Glutamatergic neuron (in vitro differentiated cells): ENCODE data around the gene IFNAR2. TPM values are rescaled to one million over a fixed set of nuclear protein-coding genes. Genes with fewer than 3 reads are reported as not detected.

Experiments
- DNase-seq: peaks from one replicate; pipeline ENCODE4 v3.0.0; 2022
- H3K27ac Mint-ChIP-seq: one replicate; pipeline ENCODE4 v1.8.0; 2020; ENCODE audit warnings: mild to moderate bottlenecking, mixed read lengths, inconsistent platforms; ENCODE audit not compliant: unreplicated experiment
- H3K27me3 Mint-ChIP-seq: one replicate; pipeline ENCODE4 v1.8.0; 2020; ENCODE audit warnings: mild to moderate bottlenecking, moderate library complexity, mixed read lengths, inconsistent platforms; ENCODE audit not compliant: unreplicated experiment
- H3K36me3 Mint-ChIP-seq: one replicate; pipeline ENCODE4 v1.8.0; 2020; ENCODE audit warnings: mild to moderate bottlenecking, mixed read lengths, inconsistent platforms; ENCODE audit not compliant: unreplicated experiment
- H3K4me1 Mint-ChIP-seq: one replicate; pipeline ENCODE4 v1.8.0; 2020; ENCODE audit warnings: mild to moderate bottlenecking, low read depth, mixed read lengths, inconsistent platforms; ENCODE audit not compliant: unreplicated experiment
- H3K4me3 Mint-ChIP-seq: one replicate; pipeline ENCODE4 v1.8.0; 2020; ENCODE audit warnings: mild to moderate bottlenecking, mixed read lengths, inconsistent platforms; ENCODE audit not compliant: unreplicated experiment
- H3K9me3 Mint-ChIP-seq: one replicate; pipeline ENCODE4 v1.8.0; 2020; ENCODE audit warnings: mild to moderate bottlenecking, moderate library complexity, mixed read lengths, inconsistent platforms; ENCODE audit not compliant: unreplicated experiment
- CTCF ChIP-seq: fragments of 200-600 bp; sonication (generic); IDR thresholded peaks from one replicate; pipeline ENCODE4 v1.5.0; 2021; ENCODE audit not compliant: partially characterized antibody, unreplicated experiment
- total RNA-seq: library from RNA; stranded (reverse); fragmentation: NEBNext Ultra II Directional; extraction: Animal tissue kit (Norgen Biotek cat#: 25700); gene quantifications from one replicate; pipeline ENCODE4 v1.2.1, GENCODE V29; 2021; ENCODE audit not compliant: unreplicated experiment

IFNAR2 gene
- total RNA-seq, 1 donor from 2014 or later: 6.9 TPM

DNA sequence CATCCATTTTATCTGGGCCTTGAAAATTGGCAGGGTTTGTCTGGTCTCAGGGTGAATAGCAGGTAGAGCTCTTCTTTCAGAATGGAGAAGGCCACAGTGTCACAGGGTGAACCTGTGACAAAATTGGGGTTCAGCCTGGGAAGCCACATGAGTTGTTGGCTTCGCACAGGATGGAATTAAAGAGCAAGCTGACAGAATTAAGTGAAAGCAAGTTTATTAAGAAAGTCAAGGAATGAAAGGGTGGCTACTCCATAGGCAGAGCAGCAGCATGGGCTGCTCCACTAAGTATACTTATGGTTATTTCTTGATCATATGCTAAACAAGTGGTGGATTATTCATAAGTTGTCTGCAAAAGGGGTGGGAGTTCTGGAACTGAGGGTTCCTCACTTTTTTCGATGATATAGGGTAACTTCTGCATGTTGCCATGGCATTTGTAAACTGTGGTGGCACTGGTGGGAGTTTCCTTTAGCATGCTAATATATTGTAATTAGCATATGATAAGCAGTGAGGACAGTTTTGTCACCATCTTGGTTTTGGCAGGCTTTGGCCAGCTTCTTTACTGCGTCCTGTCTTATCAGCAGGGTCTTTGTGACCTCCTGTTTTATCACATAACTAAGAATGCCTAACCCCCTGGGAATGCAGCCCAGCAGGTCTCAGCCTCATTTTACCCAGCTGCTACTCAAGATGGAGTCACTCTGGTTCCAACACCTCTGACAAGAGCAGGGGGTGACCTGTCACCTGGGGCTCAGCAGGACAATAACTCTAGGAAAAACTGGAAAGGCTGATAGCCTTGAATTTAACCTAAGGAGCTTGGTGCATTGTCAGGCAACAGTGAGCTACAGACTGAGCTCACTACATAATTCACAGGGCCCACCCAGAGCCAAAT is 5.1 kb downstream of the IFNAR2 start:
- Mint-ChIP-seq H3K4me3 (no peak overlapping the region), H3K9me3 (no peaks in the 10 kb centered on the region), H3K36me3 (peaks cover under 1% of the 10 kb centered on the region), H3K27ac (peak overlapping the region; percentile 26), H3K27me3 (peaks cover 2% of the 10 kb centered on the region), H3K4me1 (no peaks in the 10 kb centered on the region)
- TF ChIP-seq CTCF: no peak
- DNase-seq: no peak

- H3K4me1 Mint-ChIP-seq: no peaks in the 10 kb centered on the region
- no peak for DNase-seq
- H3K9me3 Mint-ChIP-seq: no peaks in the 10 kb centered on the region
- no peak for TF ChIP-seq CTCF
- H3K27me3 Mint-ChIP-seq: no peaks in the 10 kb centered on the region
- peaks cover 4% of the 10 kb centered on the region for H3K36me3 Mint-ChIP-seq
- H3K27ac Mint-ChIP-seq: no peak overlapping the region
- no peak overlapping the region for H3K4me3 Mint-ChIP-seq
Observed at GRCh38 chr21:33236013-33236686, 6.4 kb downstream of the IFNAR2 start.

GRCh38 chr21:33236766-33237165 is 7.0 kb downstream of the IFNAR2 start:
- no peak for DNase-seq
- H3K4me1 Mint-ChIP-seq: no peaks in the 10 kb centered on the region
- no peaks in the 10 kb centered on the region for H3K9me3 Mint-ChIP-seq
- no peaks in the 10 kb centered on the region for H3K27me3 Mint-ChIP-seq
- H3K27ac Mint-ChIP-seq: no peak overlapping the region
- H3K4me3 Mint-ChIP-seq: no peak overlapping the region
- TF ChIP-seq CTCF: no peak
- peaks cover 4% of the 10 kb centered on the region for H3K36me3 Mint-ChIP-seq

DNA sequence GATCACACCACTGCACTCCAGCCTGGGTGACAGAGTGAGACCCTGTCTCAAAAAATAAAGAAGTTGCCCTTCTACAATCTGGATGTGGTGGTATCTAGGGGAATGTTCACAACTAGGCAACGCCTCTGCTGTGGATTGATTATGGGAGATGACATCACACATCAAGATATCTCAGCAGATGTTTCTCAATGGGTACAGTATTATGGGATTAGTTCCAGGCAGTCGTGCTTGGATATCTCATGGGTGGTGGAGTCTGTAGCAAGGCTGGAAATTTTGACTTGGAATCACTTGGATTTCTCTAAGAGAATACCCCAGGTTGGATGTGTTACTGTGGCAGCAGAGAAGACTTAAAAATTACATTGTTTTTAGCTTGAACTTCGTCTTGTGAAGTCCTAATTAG is 7.7 kb downstream of the IFNAR2 start:
- no peaks in the 10 kb centered on the region for H3K9me3 Mint-ChIP-seq
- DNase-seq: no peak
- TF ChIP-seq CTCF: no peak
- H3K4me1 Mint-ChIP-seq: no peaks in the 10 kb centered on the region
- no peaks in the 10 kb centered on the region for H3K27me3 Mint-ChIP-seq
- H3K4me3 Mint-ChIP-seq: no peak overlapping the region
- H3K27ac Mint-ChIP-seq: no peak overlapping the region
- H3K36me3 Mint-ChIP-seq: peaks cover 4% of the 10 kb centered on the region

- DNase-seq: no peak
- Mint-ChIP-seq H3K27me3 (no peaks in the 10 kb centered on the region), H3K27ac (no peak overlapping the region), H3K9me3 (no peaks in the 10 kb centered on the region), H3K4me1 (no peaks in the 10 kb centered on the region), H3K36me3 (peaks cover 4% of the 10 kb centered on the region), H3K4me3 (no peak overlapping the region)
- no peak for TF ChIP-seq CTCF
Observed at GRCh38 chr21:33238146-33238545, 8.4 kb downstream of the IFNAR2 start.
